ENCODE data around the gene BAHCC1. TPM values are rescaled to one million over a fixed set of nuclear protein-coding genes. Genes with fewer than 3 reads are reported as not detected.

Gene BAHCC1
- total and polyA plus RNA-seq, 9 of the 15 experiments (the other 6 are each of a cell fraction or from before 2014, with no cell fraction given), result 0.14 to 26.9 (median 5.0) TPM

DNA sequence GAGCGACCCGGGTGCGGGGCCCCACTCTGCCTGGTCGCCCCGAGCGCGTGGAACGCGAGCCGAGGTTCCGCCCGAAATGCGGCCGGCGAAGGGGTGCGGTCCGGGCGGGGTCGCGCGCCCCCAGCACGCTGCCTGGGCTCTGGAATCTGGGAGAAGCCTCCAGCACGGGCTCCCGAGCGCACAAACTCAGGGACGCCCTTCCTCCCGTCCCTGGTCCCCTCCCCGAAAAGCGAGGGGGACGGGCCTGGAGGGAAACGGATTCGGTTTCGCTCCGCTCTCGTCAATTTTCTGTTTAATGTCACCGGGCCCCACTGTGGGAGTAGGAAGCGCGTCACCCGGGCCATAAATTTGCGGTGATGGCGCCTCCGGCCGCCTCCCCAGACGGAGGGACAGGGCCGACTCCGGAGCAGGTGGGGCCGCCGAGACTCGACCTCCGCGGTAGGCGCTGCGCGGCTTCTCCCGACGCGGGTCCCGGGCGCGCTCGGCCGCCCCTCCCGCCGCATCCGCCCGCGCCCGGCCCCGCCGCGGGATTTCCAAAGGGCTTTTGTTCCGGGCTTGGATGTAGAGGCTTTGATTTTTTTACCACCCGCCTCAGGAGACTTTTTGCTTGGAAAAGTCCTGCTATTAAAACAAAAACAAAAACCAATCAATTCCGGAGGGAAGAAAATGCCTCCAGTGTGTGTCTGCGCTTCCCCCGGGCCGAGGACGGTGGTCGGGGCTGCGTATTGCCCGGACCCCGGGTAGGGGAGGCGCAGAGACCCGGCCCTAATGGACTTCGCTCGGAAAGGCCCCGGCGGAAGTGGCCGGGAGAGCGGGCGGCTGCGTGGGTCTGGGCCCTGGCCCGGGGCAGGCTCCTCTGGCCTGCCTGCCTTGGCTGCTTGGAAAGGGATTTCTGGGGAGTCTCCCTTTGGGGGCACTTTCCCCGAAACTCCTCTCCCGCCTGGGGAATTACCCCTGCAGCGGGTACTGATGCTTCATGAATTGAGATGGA lies 7.9 kb upstream of the BAHCC1 start (continued):
- TF ChIP-seq NCOA6 (IDR thresholded peaks at IDR 0.05), result no peak
- TF ChIP-seq TAF1 (IDR thresholded peaks at IDR 0.05; ENCODE audit: control insufficient read depth, extremely low read depth, insufficient read depth, low read length, severe bottlenecking), result peak; percentile 40
- TF ChIP-seq PHF8 (IDR thresholded peaks at IDR 0.05; ENCODE audit: borderline replicate concordance, low read length), result peak; percentile 61; the same call in 1 of the 2 replicates
- TF ChIP-seq HSF4 (CRISPR knock-in tag; IDR thresholded peaks at IDR 0.05; ENCODE audit: borderline replicate concordance), result no peak
- TF ChIP-seq, protein P1, sequence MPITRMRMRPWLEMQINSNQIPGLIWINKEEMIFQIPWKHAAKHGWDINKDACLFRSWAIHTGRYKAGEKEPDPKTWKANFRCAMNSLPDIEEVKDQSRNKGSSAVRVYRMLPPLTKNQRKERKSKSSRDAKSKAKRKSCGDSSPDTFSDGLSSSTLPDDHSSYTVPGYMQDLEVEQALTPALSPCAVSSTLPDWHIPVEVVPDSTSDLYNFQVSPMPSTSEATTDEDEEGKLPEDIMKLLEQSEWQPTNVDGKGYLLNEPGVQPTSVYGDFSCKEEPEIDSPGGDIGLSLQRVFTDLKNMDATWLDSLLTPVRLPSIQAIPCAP (CRISPR knock-in tag; IDR thresholded peaks at IDR 0.05; ENCODE audit: borderline replicate concordance), result no peak
- TF ChIP-seq TFAM (CRISPR knock-in tag; conservative IDR thresholded peaks at IDR 0.05), result no peak
- TF ChIP-seq, protein P2, sequence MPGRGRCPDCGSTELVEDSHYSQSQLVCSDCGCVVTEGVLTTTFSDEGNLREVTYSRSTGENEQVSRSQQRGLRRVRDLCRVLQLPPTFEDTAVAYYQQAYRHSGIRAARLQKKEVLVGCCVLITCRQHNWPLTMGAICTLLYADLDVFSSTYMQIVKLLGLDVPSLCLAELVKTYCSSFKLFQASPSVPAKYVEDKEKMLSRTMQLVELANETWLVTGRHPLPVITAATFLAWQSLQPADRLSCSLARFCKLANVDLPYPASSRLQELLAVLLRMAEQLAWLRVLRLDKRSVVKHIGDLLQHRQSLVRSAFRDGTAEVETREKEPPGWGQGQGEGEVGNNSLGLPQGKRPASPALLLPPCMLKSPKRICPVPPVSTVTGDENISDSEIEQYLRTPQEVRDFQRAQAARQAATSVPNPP (IDR thresholded peaks at IDR 0.05; ENCODE audit: borderline replicate concordance, insufficient read depth, insufficient read length), result no peak
- no peak for TF ChIP-seq ARNT (IDR thresholded peaks at IDR 0.05)
- TF ChIP-seq NR2F6 (CRISPR knock-in tag; IDR thresholded peaks at IDR 0.05), result no peak
- TF ChIP-seq KLF10 (CRISPR knock-in tag; IDR thresholded peaks at IDR 0.05), result no peak
- TF ChIP-seq WHSC1 (IDR thresholded peaks at IDR 0.05; ENCODE audit: low read length), result no peak
- TF ChIP-seq, protein P3, sequence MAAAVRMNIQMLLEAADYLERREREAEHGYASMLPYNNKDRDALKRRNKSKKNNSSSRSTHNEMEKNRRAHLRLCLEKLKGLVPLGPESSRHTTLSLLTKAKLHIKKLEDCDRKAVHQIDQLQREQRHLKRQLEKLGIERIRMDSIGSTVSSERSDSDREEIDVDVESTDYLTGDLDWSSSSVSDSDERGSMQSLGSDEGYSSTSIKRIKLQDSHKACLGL (CRISPR knock-in tag; IDR thresholded peaks at IDR 0.05; ENCODE audit: borderline replicate concordance, poor library complexity, severe bottlenecking), result no peak
- peak; percentile 60 for TF ChIP-seq CXXC5 (CRISPR knock-in tag; IDR thresholded peaks at IDR 0.05)
- TF ChIP-seq ZNF239 (CRISPR knock-in tag; IDR thresholded peaks at IDR 0.05), result no peak
- TF ChIP-seq, protein P4, sequence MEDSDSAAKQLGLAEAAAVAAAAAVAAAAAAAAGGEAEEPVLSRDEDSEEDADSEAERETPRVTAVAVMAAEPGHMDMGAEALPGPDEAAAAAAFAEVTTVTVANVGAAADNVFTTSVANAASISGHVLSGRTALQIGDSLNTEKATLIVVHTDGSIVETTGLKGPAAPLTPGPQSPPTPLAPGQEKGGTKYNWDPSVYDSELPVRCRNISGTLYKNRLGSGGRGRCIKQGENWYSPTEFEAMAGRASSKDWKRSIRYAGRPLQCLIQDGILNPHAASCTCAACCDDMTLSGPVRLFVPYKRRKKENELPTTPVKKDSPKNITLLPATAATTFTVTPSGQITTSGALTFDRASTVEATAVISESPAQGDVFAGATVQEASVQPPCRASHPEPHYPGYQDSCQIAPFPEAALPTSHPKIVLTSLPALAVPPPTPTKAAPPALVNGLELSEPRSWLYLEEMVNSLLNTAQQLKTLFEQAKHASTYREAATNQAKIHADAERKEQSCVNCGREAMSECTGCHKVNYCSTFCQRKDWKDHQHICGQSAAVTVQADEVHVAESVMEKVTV (CRISPR knock-in tag; IDR thresholded peaks at IDR 0.05), result no peak
- peak; percentile 36 for TF ChIP-seq SMAD4 (CRISPR knock-in tag; conservative IDR thresholded peaks at IDR 0.05)
- no peak for TF ChIP-seq NFYB (IDR thresholded peaks at IDR 0.05; ENCODE audit: extremely low read depth, insufficient read length)
- TF ChIP-seq, protein P5, sequence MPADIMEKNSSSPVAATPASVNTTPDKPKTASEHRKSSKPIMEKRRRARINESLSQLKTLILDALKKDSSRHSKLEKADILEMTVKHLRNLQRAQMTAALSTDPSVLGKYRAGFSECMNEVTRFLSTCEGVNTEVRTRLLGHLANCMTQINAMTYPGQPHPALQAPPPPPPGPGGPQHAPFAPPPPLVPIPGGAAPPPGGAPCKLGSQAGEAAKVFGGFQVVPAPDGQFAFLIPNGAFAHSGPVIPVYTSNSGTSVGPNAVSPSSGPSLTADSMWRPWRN (IDR thresholded peaks at IDR 0.05; ENCODE audit: low read depth), result no peak
